Measurements from ENCODE around the gene SELENOH. TPM values are rescaled to one million over a fixed set of nuclear protein-coding genes. Genes with fewer than 3 reads are reported as not detected.
A peak's percentile ranks its signal among the peaks of the same experiment; 100 is the strongest.

SELENOH gene
- total and polyA plus RNA-seq, 9 of the 15 experiments (the other 6 are each of a cell fraction or from before 2014, with no cell fraction given) = 16.6 to 299 (median 118) TPM

GRCh38 chr11:57761301-57762234 lies 20.3 kb downstream of the SELENOH start, which contains the start of gene CTNND1 (continued):
- TF ChIP-seq MGA (IDR thresholded peaks at IDR 0.05) = no peak
- TF ChIP-seq MCM5 (IDR thresholded peaks at IDR 0.05; ENCODE audit: low read depth) = no peak
- peak; percentile 23 to 78; a peak in 2 of 4 replicates for TF ChIP-seq UBTF (IDR thresholded peaks at IDR 0.05; ENCODE audit: borderline replicate concordance in 1 of 2, low read depth in 2 of 2, low read length in 2 of 2)
- no peak for TF ChIP-seq DACH1 (IDR thresholded peaks at IDR 0.05; ENCODE audit: partially characterized antibody)
- no peak for TF ChIP-seq TAF15 (IDR thresholded peaks at IDR 0.05; ENCODE audit: low read depth, low read length)
- TF ChIP-seq HNRNPH1 (optimal IDR thresholded peaks at IDR 0.05; ENCODE audit: low read depth, low read length) = no peak
- no peak for TF ChIP-seq ZNF280B (CRISPR knock-in tag; IDR thresholded peaks at IDR 0.05)

Data from K562 (cell line).